HEK293 (cell line): Measurements from ENCODE around the gene ARAP3.

Source experiments
- CTCF ChIA-PET: fragments of 350-600 bp; formaldehyde crosslinking; extraction: SDS; loops from one replicate; lab custom pipeline; 2021; ENCODE audit warnings: antibody characterized with exemption; lab: Yijun Ruan, JAX
- POLR2A ChIA-PET: fragments of 300-600 bp; formaldehyde crosslinking; extraction: SDS; loops from one replicate; lab custom pipeline; 2020; ENCODE audit warnings: antibody characterized with exemption, inconsistent platforms; lab: Yijun Ruan, JAX
- H3K27ac ChIP-seq: fragments of 200-500 bp; sonication (Bioruptor generic); 2 replicates; pipeline ENCODE4 v1.5.1; 2014; ENCODE audit warnings: low read depth, low read length, control low read depth, inconsistent platforms; ENCODE audit errors: extremely low read depth
- H3K36me3 ChIP-seq, 2 experiments: fragments of 200-500 bp in 1 of 2; sonication (Bioruptor generic) in 1 of 2; 1 replicate in 1 of 2; 2 replicates in 1 of 2; pipeline ENCODE4 v1.5.1; 2014 to 2017; ENCODE audit warnings: inconsistent platforms in 2 of 2, low read length in 2 of 2; ENCODE audit not compliant: control insufficient read depth in 2 of 2, insufficient read depth in 1 of 2
- H3K4me1 ChIP-seq: fragments of 200-500 bp; sonication (Bioruptor generic); 2 replicates; pipeline ENCODE4 v1.5.1; 2014; ENCODE audit warnings: mild to moderate bottlenecking, low read length, inconsistent platforms; ENCODE audit not compliant: control insufficient read depth, insufficient read depth
- H3K4me3 ChIP-seq: 2 replicates; pipeline ENCODE4 v1.5.1; 2011; ENCODE audit warnings: low read depth, mild to moderate bottlenecking, control low read depth, low read length, moderate library complexity
- H3K9me3 ChIP-seq: fragments of 200-500 bp; sonication (Bioruptor generic); 2 replicates; pipeline ENCODE4 v1.5.1; 2014; ENCODE audit warnings: low read depth, low read length, inconsistent platforms; ENCODE audit not compliant: control insufficient read depth, insufficient read depth
- EGR2 ChIP-seq: fragments of 450-650 bp; formaldehyde crosslinking; IDR thresholded peaks from 2 replicates; pipeline ENCODE4 v1.5.1; 2016; ENCODE audit warnings: low read depth, missing biosample characterization, missing genetic modification characterization
- HOXD13 ChIP-seq: sonication (generic); formaldehyde crosslinking; IDR thresholded peaks from 2 replicates; pipeline ENCODE4 v1.8.0; 2022; ENCODE audit warnings: missing genetic modification reagents, borderline replicate concordance
- PATZ1 ChIP-seq: fragments of 450-650 bp; formaldehyde crosslinking; IDR thresholded peaks from 2 replicates; pipeline ENCODE4 v1.5.1; 2016; ENCODE audit warnings: missing biosample characterization, missing genetic modification characterization
- ZBTB20 ChIP-seq: fragments of 450-650 bp; formaldehyde crosslinking; IDR thresholded peaks from 2 replicates; pipeline ENCODE4 v1.5.1; 2016; ENCODE audit warnings: missing biosample characterization, missing genetic modification characterization
- ZEB2 ChIP-seq: fragments of 450-650 bp; formaldehyde crosslinking; IDR thresholded peaks from 2 replicates; pipeline ENCODE4 v1.5.1; 2016; ENCODE audit warnings: missing biosample characterization, missing genetic modification characterization
- ZFHX2 ChIP-seq: fragments of 450-650 bp; formaldehyde crosslinking; conservative IDR thresholded peaks from 2 replicates; pipeline ENCODE4 v1.5.1; 2016; ENCODE audit warnings: missing biosample characterization, missing genetic modification characterization
- ZNF112 ChIP-seq: fragments of 450-650 bp; formaldehyde crosslinking; IDR thresholded peaks from 2 replicates; pipeline ENCODE4 v1.5.0; 2017; ENCODE audit warnings: missing biosample characterization, missing genetic modification characterization
- ZNF174 ChIP-seq: fragments of 450-650 bp; formaldehyde crosslinking; IDR thresholded peaks from 2 replicates; pipeline ENCODE4 v1.5.0; 2017; ENCODE audit warnings: missing biosample characterization, mild to moderate bottlenecking, missing genetic modification characterization
- ZNF19 ChIP-seq: fragments of 450-650 bp; formaldehyde crosslinking; IDR thresholded peaks from 2 replicates; pipeline ENCODE4; 2016; ENCODE audit warnings: missing biosample characterization, missing genetic modification characterization, low read depth
- ZNF221 ChIP-seq: fragments of 450-650 bp; formaldehyde crosslinking; IDR thresholded peaks from 2 replicates; pipeline ENCODE4 v1.5.1; 2017; ENCODE audit warnings: missing biosample characterization, missing genetic modification characterization, borderline replicate concordance
- ZNF366 ChIP-seq: fragments of 450-650 bp; formaldehyde crosslinking; conservative IDR thresholded peaks from 2 replicates; pipeline ENCODE4 v1.5.1; 2016; ENCODE audit warnings: missing biosample characterization, missing genetic modification characterization
- ZNF449 ChIP-seq: fragments of 450-650 bp; formaldehyde crosslinking; IDR thresholded peaks from 2 replicates; pipeline ENCODE4 v1.5.1; 2017; ENCODE audit warnings: missing biosample characterization, mild to moderate bottlenecking, missing genetic modification characterization, moderate library complexity
- ZNF596 ChIP-seq: fragments of 450-650 bp; IDR thresholded peaks from 2 replicates; pipeline ENCODE4 v1.5.0; 2018; ENCODE audit warnings: missing biosample characterization, mild to moderate bottlenecking, missing genetic modification characterization, moderate library complexity
- ZNF843 ChIP-seq: fragments of 450-650 bp; formaldehyde crosslinking; IDR thresholded peaks from 2 replicates; pipeline ENCODE4 v1.5.1; 2016; ENCODE audit warnings: missing biosample characterization, missing genetic modification characterization

The ARAP3 gene

GRCh38 chr5:141617128-141617527 is 64.9 kb downstream of the ARAP3 start (continued):
- TF ChIP-seq ZNF843 (tag by site-specific recombination) (no peak), PATZ1 (tag by site-specific recombination) (no peak), ZEB2 (tag by site-specific recombination) (no peak), ZNF221 (no peak), ZNF19 (no peak), ZBTB20 (tag by site-specific recombination) (no peak), ZNF174 (tag by site-specific recombination) (no peak)
- TF ChIP-seq, all 188 proteins: peak for 0

- no peaks in the 10 kb centered on the region for H3K9me3 ChIP-seq
- H3K27ac ChIP-seq = no peak overlapping the region
- ChIA-PET POLR2A (interaction anchor here (1.9 kb wide), 1 partner anchor 21 kb away, joined by 27 read pairs; the partner anchor contains the start of genes HDAC3 and RELL2), CTCF (interaction anchor here (1.0 to 3.9 kb wide), 7 partner anchors 9 to 199 kb away, joined by 3 to 51 read pairs (median 6); no protein-coding TSS in a partner anchor)
- H3K4me1 ChIP-seq = peaks cover 30% of the 10 kb centered on the region
- TF ChIP-seq ZNF449 (tag by site-specific recombination) (peak; percentile 98), EGR2 (tag by site-specific recombination) (peak; percentile 93), ZNF112 (tag by site-specific recombination) (no peak), ZFHX2 (tag by site-specific recombination) (peak; percentile 96)
- H3K36me3 ChIP-seq = peaks cover 8 to 24% of the 10 kb centered on the region in 2 experiments; a peak in 2 of 3 replicates
- no peak overlapping the region; the same call in 1 of the 2 replicates for H3K4me3 ChIP-seq
These were observed 65.9 kb downstream of the ARAP3 start for GRCh38 chr5:141615991-141616720.

GRCh38 chr5:141613344-141613743 is 68.7 kb downstream of the ARAP3 start:
- ChIA-PET CTCF (interaction anchor here (1.1 to 3.4 kb wide), 5 partner anchors 11 to 49 kb away, joined by 4 to 25 read pairs (median 7); partner anchors contain the start of genes HDAC3 and RELL2), POLR2A (interaction anchor here (1.3 kb wide), 1 partner anchor 23 kb away, joined by 4 read pairs; the partner anchor contains the start of genes HDAC3 and RELL2)
- Histone ChIP-seq H3K27ac (no peak overlapping the region), H3K4me1 (peaks cover 30% of the 10 kb centered on the region), H3K4me3 (no peak overlapping the region), H3K9me3 (no peaks in the 10 kb centered on the region), H3K36me3 (peaks cover 0 to 9% of the 10 kb centered on the region in 2 experiments; a peak in 1 of 3 replicates)
- peak; percentile 62 for TF ChIP-seq ZFHX2 (tag by site-specific recombination)
- no peak for TF ChIP-seq ZNF596 (tag by site-specific recombination)
- peak; percentile 47 for TF ChIP-seq EGR2 (tag by site-specific recombination)

GRCh38 chr5:141611289-141611688 is 70.7 kb downstream of the ARAP3 start:
- 0 out of 2 replicates have a peak, but pooled peaks have one; percentile 24 for TF ChIP-seq ZNF366 (tag by site-specific recombination)
- TF ChIP-seq HOXD13 (CRISPR knock-in tag) = no peak
- H3K27ac ChIP-seq = no peak overlapping the region
- ChIA-PET CTCF (interaction anchor here (0.7 to 1.1 kb wide), 2 partner anchors 25 to 1038 kb away, joined by 4 read pairs; partner anchors contain the start of genes HDAC3 and RELL2), POLR2A (no interaction called here)
- peaks cover 0 to 9% of the 10 kb centered on the region in 2 experiments; a peak in 1 of 3 replicates for H3K36me3 ChIP-seq
- peaks cover 20% of the 10 kb centered on the region for H3K4me1 ChIP-seq
- no peak overlapping the region for H3K4me3 ChIP-seq
- no peaks in the 10 kb centered on the region for H3K9me3 ChIP-seq
